ENCODE results near the gene CAMK1D.

CAMK1D gene

GRCh38 chr10:12488626-12489025, 139.3 kb downstream of the CAMK1D start:
- TF ChIP-seq GATA2 (IDR thresholded peaks at IDR 0.05; ENCODE audit: low read depth, low read length) (no peak), GATA3 (IDR thresholded peaks at IDR 0.05; ENCODE audit: low read depth, low read length) (no peak)

- TF ChIP-seq GATA3 (IDR thresholded peaks at IDR 0.05; ENCODE audit: low read depth, low read length) (no peak), GATA2 (IDR thresholded peaks at IDR 0.05; ENCODE audit: low read depth, low read length) (no peak)
These were observed 140.0 kb downstream of the CAMK1D start for GRCh38 chr10:12489357-12489756.

- TF ChIP-seq GATA2 (IDR thresholded peaks at IDR 0.05; ENCODE audit: low read depth, low read length) (no peak), GATA3 (IDR thresholded peaks at IDR 0.05; ENCODE audit: low read depth, low read length) (no peak)
These were observed 140.5 kb downstream of the CAMK1D start for GRCh38 chr10:12489806-12490205.

- no peak for TF ChIP-seq GATA2 (IDR thresholded peaks at IDR 0.05; ENCODE audit: low read depth, low read length)
- no peak for TF ChIP-seq GATA3 (IDR thresholded peaks at IDR 0.05; ENCODE audit: low read depth, low read length)
These were observed 141.6 kb downstream of the CAMK1D start for GRCh38 chr10:12490963-12491362.

- no peak for TF ChIP-seq GATA2 (IDR thresholded peaks at IDR 0.05; ENCODE audit: low read depth, low read length)
- TF ChIP-seq GATA3 (IDR thresholded peaks at IDR 0.05; ENCODE audit: low read depth, low read length) = no peak
These were observed 142.1 kb downstream of the CAMK1D start for GRCh38 chr10:12491491-12491890.

- TF ChIP-seq GATA3 (IDR thresholded peaks at IDR 0.05; ENCODE audit: low read depth, low read length) (no peak), GATA2 (IDR thresholded peaks at IDR 0.05; ENCODE audit: low read depth, low read length) (no peak)
These were observed 142.7 kb downstream of the CAMK1D start for GRCh38 chr10:12492016-12492415.

GRCh38 chr10:12499076-12499986, 150.0 kb downstream of the CAMK1D start:
- no peak for TF ChIP-seq GATA3 (IDR thresholded peaks at IDR 0.05; ENCODE audit: low read depth, low read length)
- TF ChIP-seq GATA2 (IDR thresholded peaks at IDR 0.05; ENCODE audit: low read depth, low read length) = no peak

GRCh38 chr10:12500381-12501303, 151.3 kb downstream of the CAMK1D start:
- TF ChIP-seq GATA2 (IDR thresholded peaks at IDR 0.05; ENCODE audit: low read depth, low read length) (no peak), GATA3 (IDR thresholded peaks at IDR 0.05; ENCODE audit: low read depth, low read length) (no peak)

GRCh38 chr10:12501324-12501723, 152.0 kb downstream of the CAMK1D start:
- TF ChIP-seq GATA2 (IDR thresholded peaks at IDR 0.05; ENCODE audit: low read depth, low read length) (no peak), GATA3 (IDR thresholded peaks at IDR 0.05; ENCODE audit: low read depth, low read length) (no peak)

- TF ChIP-seq GATA2 (IDR thresholded peaks at IDR 0.05; ENCODE audit: low read depth, low read length) (no peak), GATA3 (IDR thresholded peaks at IDR 0.05; ENCODE audit: low read depth, low read length) (no peak)
These were observed 152.6 kb downstream of the CAMK1D start for GRCh38 chr10:12501841-12502525.

GRCh38 chr10:12502526-12503274, 153.4 kb downstream of the CAMK1D start:
- TF ChIP-seq GATA3 (IDR thresholded peaks at IDR 0.05; ENCODE audit: low read depth, low read length) (no peak), GATA2 (IDR thresholded peaks at IDR 0.05; ENCODE audit: low read depth, low read length) (no peak)

- no peak for TF ChIP-seq GATA3 (IDR thresholded peaks at IDR 0.05; ENCODE audit: low read depth, low read length)
- no peak for TF ChIP-seq GATA2 (IDR thresholded peaks at IDR 0.05; ENCODE audit: low read depth, low read length)
These were observed 154.0 kb downstream of the CAMK1D start for GRCh38 chr10:12503311-12503710.

- TF ChIP-seq GATA2 (IDR thresholded peaks at IDR 0.05; ENCODE audit: low read depth, low read length) = no peak
- TF ChIP-seq GATA3 (IDR thresholded peaks at IDR 0.05; ENCODE audit: low read depth, low read length) = no peak
These were observed 154.8 kb downstream of the CAMK1D start for GRCh38 chr10:12504176-12504575.
